ENCODE results near the gene RPS21. TPM values are rescaled to one million over a fixed set of nuclear protein-coding genes. Genes with fewer than 3 reads are reported as not detected.

RPS21 gene
- polyA plus RNA-seq, 1 of the 3 experiments (the other 2 are of a cell fraction), result 16,625 TPM

GRCh38 chr20:62427172-62428001 lies 40.5 kb downstream of the RPS21 start, which contains the start of gene RBBP8NL:
Gene RBBP8NL, minus strand, starts transcription at chr20:62427539. Its CDS starts 7,892 bp downstream, at chr20:62419647.
- H3K9ac ChIP-seq, result no peak within 1 kb of the TSS
- H4K20me1 ChIP-seq (ENCODE audit: insufficient read depth), result no peaks in the 10 kb centered on the region
- no peak for TF ChIP-seq RCOR1 (IDR thresholded peaks at IDR 0.05; ENCODE audit: low read length)
- no peak for TF ChIP-seq EP300 (IDR thresholded peaks at IDR 0.05; ENCODE audit: borderline replicate concordance in 1 of 2, low read depth in 1 of 2, low read length in 1 of 2)
- TF ChIP-seq RFX5 (IDR thresholded peaks at IDR 0.05; ENCODE audit: low read length), result no peak
- no peak for TF ChIP-seq SMC3 (IDR thresholded peaks at IDR 0.05; ENCODE audit: low read depth, low read length)
- TF ChIP-seq, protein P1, sequence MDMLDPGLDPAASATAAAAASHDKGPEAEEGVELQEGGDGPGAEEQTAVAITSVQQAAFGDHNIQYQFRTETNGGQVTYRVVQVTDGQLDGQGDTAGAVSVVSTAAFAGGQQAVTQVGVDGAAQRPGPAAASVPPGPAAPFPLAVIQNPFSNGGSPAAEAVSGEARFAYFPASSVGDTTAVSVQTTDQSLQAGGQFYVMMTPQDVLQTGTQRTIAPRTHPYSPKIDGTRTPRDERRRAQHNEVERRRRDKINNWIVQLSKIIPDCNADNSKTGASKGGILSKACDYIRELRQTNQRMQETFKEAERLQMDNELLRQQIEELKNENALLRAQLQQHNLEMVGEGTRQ (IDR thresholded peaks at IDR 0.05; ENCODE audit: borderline replicate concordance, low read depth, low read length), result no peak
- no peak for TF ChIP-seq CHD2 (IDR thresholded peaks at IDR 0.05; ENCODE audit: low read length, partially characterized antibody)
- no peak for TF ChIP-seq FOXJ3 (CRISPR knock-in tag; IDR thresholded peaks at IDR 0.05)
- no peak for TF ChIP-seq JUND (IDR thresholded peaks at IDR 0.05)
- TF ChIP-seq, protein P2, sequence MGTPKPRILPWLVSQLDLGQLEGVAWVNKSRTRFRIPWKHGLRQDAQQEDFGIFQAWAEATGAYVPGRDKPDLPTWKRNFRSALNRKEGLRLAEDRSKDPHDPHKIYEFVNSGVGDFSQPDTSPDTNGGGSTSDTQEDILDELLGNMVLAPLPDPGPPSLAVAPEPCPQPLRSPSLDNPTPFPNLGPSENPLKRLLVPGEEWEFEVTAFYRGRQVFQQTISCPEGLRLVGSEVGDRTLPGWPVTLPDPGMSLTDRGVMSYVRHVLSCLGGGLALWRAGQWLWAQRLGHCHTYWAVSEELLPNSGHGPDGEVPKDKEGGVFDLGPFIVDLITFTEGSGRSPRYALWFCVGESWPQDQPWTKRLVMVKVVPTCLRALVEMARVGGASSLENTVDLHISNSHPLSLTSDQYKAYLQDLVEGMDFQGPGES (IDR thresholded peaks at IDR 0.05; ENCODE audit: low read depth, low read length), result no peak
- TF ChIP-seq TCF12 (IDR thresholded peaks at IDR 0.05), result no peak
- TF ChIP-seq TAF1 (IDR thresholded peaks at IDR 0.05; ENCODE audit: borderline replicate concordance, low read depth, low read length), result no peak
- no peaks in the 10 kb centered on the region for H3F3A ChIP-seq (replicated peaks; ENCODE audit: insufficient read depth)
- no peak within 1 kb of the TSS for H2AFZ ChIP-seq (ENCODE audit: low read depth)
- no peak for DNase-seq
- no peaks in the 10 kb centered on the region for H3K79me2 ChIP-seq (ENCODE audit: insufficient read depth)
- H3K9me2 ChIP-seq, result no peaks in the 10 kb centered on the region
- ChIA-PET CTCF (interaction anchor here (0.6 to 1.3 kb wide), 2 partner anchors 14 to 72 kb away, joined by 3 read pairs; no protein-coding TSS in a partner anchor), POLR2A (no interaction called here)
- no peaks in the 10 kb centered on the region for H3K36me3 ChIP-seq (replicated peaks in 1 of 2; ENCODE audit: control insufficient read depth in 1 of 2, insufficient read depth in 2 of 2, low read length in 1 of 2)
- no peaks in the 10 kb centered on the region; a peak in 1 of 4 replicates for H3K4me1 ChIP-seq (ENCODE audit: control insufficient read depth in 1 of 2, insufficient read depth in 2 of 2, low read depth in 1 of 2, low read length in 1 of 2)
- peaks cover 13% of the 10 kb centered on the region for H3K27me3 ChIP-seq (ENCODE audit: insufficient read depth)
- WGBS (ENCODE audit: low lambda C conversion rate), result 76% methylated on average over 21 of the region's 28 CpGs
- no peaks in the 10 kb centered on the region for H3K9me3 ChIP-seq
- H3K27ac ChIP-seq (ENCODE audit: low read depth in 2 of 2, low read length in 1 of 2), result no peak within 1 kb of the TSS
- H3K4me2 ChIP-seq, result no peak within 1 kb of the TSS
- H3K4me3 ChIP-seq (ENCODE audit: low read depth in 2 of 2, low read length in 1 of 2), result no peak within 1 kb of the TSS

DNA sequence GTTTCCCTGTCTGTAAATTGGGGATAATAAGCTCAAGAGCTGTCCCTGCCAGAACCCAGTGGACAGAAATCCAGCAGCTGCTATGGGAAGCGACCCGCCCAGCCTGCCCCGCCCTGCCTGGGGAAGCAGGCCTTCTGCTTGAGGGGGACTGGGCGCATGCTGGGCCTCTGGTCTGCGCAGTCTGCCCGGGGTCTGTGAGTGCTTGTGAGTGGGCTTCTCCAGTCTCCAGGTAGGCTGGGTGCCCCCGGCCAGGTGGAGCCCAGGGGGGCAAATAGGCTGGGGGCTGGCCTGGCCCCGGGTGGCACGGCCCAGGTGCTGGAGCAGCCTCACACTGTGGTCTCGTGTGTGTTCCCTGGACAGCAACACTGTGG lies 41.1 kb downstream of the RPS21 start:
- H3K4me3 ChIP-seq (ENCODE audit: low read depth in 2 of 2, low read length in 1 of 2), result no peak overlapping the region
- H3K9me3 ChIP-seq, result no peaks in the 10 kb centered on the region
- no peaks in the 10 kb centered on the region for H3K36me3 ChIP-seq (replicated peaks in 1 of 2; ENCODE audit: control insufficient read depth in 1 of 2, insufficient read depth in 2 of 2, low read length in 1 of 2)
- POLR2A ChIA-PET, result no interaction called here
- no peak overlapping the region for H3K27ac ChIP-seq (ENCODE audit: low read depth in 2 of 2, low read length in 1 of 2)
- H3K4me2 ChIP-seq, result no peak overlapping the region
- H4K20me1 ChIP-seq (ENCODE audit: insufficient read depth), result no peaks in the 10 kb centered on the region
- H3F3A ChIP-seq (replicated peaks; ENCODE audit: insufficient read depth), result no peaks in the 10 kb centered on the region
- H3K9me2 ChIP-seq, result no peaks in the 10 kb centered on the region
- H3K79me2 ChIP-seq (ENCODE audit: insufficient read depth), result no peaks in the 10 kb centered on the region
- no peak overlapping the region for H2AFZ ChIP-seq (ENCODE audit: low read depth)
- no peaks in the 10 kb centered on the region; a peak in 1 of 4 replicates for H3K4me1 ChIP-seq (ENCODE audit: control insufficient read depth in 1 of 2, insufficient read depth in 2 of 2, low read depth in 1 of 2, low read length in 1 of 2)
- CTCF ChIA-PET, result interaction anchor here (0.6 to 1.3 kb wide), 2 partner anchors 14 to 72 kb away, joined by 3 read pairs; no protein-coding TSS in a partner anchor
- peaks cover 17% of the 10 kb centered on the region for H3K27me3 ChIP-seq (ENCODE audit: insufficient read depth)
- H3K9ac ChIP-seq, result no peak overlapping the region
- no peak for TF ChIP-seq RFX5 (IDR thresholded peaks at IDR 0.05; ENCODE audit: low read length)
- no peak for TF ChIP-seq RCOR1 (IDR thresholded peaks at IDR 0.05; ENCODE audit: low read length)
- TF ChIP-seq YY1 (IDR thresholded peaks at IDR 0.05; ENCODE audit: low read depth), result no peak
- no peak for TF ChIP-seq CHD2 (IDR thresholded peaks at IDR 0.05; ENCODE audit: low read length, partially characterized antibody)
- TF ChIP-seq TAF1 (IDR thresholded peaks at IDR 0.05; ENCODE audit: borderline replicate concordance, low read depth, low read length), result no peak
- no peak for TF ChIP-seq POLR2AphosphoS5 (IDR thresholded peaks at IDR 0.05; ENCODE audit: low read depth, low read length)
- no peak for TF ChIP-seq REST (IDR thresholded peaks at IDR 0.05; ENCODE audit: low read depth, low read length)
- WGBS (ENCODE audit: low lambda C conversion rate), result 80% methylated on average over 1 of the region's 10 CpGs
- no peak for DNase-seq
